ENCODE measurements around the gene KDM5A.
"Not testable (repeated sequence)": the region's sequence is repeated elsewhere in the genome, so short reads cannot be mapped to it uniquely, and the experiment has no call there.

KDM5A gene

DNA sequence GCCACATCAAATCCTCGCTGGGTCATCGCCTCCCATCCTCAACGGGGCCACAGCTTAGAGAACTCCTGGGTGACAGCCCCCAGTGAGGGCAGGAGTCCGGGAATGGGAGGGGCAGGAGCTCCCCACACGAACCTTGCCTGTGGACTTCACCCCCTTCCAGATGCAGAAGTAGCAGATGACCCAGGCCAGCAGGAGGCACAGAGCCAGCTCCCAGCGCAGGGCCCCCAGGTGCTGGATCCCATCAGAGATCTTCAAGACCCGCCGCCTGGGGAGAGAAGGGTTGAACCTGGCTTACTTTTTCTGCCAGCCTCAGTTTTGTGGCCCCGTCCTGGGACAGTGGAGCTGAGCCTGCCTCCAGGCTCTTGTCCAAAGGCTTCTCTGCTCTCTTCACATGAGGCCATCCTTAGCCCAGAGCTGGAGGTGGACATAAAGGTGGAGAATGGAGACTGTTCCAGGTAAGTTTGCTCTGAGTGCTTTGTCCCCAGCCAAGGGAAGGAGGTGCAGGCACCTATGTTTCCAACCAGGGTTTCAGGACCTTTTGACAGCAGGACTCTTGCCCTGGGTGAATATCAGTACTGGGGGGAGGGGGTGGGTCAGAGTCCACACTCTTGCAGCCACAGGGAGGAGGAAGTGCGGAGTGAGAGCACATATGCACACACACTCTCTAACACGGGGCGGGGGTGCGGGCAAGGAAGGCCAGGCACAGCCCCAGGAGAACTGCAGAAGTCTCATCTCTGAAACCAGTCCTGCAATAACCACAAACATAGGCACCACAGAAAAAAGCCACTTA lies 151.9 kb downstream of the KDM5A start:
- DNase-seq, result no peak

DNA sequence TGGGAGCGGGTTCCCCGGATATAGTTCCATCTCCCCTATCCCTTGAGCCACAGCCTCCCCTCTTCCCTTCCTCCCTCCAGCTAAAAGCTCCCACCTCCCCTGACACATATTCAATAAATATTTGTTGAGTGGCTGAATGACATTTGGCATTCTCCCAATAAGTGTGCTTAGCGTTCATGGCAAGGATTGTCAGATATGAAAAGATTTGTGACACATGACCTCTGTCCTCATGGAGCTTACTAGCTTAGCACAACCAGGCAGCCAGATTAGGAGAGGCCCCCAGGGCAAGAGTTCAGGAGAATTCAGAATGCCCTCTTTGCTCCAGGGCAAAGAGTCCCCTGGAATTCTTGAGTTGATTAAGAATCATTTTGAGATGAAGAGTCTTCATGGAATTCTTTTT lies 152.7 kb downstream of the KDM5A start:
- no peak for DNase-seq

DNA sequence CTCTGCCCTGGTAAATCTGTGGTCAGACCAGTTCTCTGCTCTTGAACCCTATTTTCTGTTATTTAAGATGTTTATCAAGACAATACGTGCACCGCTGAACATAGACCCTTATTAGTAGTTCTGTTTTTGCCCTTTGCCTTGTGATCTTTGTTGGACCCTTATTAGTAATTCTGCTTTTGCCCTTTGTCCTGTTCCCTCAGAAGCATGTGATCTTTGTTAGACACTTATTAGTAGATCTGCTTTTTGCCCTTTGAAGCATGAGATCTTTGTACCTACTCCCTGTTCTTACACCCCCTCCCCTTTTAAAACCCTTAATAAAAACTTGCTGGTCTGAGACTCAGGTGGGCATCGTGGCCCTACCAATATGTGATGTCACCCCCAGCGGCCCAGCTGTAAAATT lies 153.2 kb downstream of the KDM5A start:
- DNase-seq, result not testable (repeated sequence)

DNA sequence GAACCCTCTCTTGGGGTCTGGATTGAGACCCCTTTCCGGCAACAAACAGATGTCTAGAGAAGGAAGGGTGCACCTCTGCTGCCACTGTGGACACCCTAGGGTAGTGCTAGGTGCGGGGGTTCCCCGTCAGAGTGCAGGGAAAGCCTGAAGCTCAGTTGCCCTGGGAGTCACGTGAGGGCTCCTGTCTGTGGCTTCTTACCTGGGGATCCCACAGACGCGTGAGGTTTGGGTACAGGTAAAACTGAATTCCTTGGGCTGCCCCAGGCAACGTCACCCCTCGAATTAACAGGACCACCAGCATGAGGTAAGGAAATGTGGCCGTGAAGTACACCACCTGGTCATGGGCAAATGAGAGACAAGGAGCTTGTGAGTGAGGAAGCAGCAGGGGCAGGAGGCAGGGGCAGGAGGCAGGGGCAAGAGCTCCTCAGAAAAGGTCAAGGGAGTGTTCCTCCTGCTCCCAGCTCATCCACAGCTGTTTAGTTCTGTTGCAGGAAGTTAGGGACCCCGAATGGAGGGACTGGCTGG lies 154.2 kb downstream of the KDM5A start:
- no peak for DNase-seq

DNA sequence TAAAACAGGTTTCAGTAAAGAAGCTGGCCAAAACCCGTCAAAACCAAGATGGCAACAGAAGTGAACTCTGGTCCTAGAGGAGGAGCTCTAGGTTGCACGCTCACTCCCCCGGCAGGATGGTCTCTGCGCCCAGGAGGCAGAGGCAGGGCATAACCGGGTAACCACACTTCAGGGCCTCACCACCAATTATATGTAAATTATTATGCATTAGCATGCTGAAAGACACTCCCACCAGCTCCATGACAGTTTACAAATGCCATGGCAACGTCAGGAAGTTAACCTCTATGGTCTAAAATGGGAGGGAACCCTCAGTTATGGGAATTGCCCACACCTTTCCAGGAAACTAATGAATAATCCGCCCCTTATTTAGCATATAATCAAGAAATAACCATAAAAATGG lies 155.1 kb downstream of the KDM5A start:
- no peak for DNase-seq

DNA sequence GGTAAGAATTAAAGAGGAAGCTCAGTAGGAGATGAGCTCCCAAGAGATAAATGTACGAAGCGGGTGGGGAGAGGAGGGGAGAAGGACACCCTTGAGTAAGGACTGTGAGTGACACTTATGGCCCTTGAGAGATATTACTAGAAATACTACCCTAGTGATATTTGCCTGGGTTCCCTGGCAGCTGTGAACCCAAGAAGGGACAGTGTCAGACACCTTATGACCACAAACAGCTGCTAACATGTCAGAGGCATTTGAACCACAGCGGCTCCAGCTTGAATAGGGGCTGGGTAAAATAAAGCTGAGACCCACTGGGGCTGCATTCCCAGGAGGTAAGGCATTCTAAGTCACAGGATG lies 155.5 kb downstream of the KDM5A start:
- no peak for DNase-seq

DNA sequence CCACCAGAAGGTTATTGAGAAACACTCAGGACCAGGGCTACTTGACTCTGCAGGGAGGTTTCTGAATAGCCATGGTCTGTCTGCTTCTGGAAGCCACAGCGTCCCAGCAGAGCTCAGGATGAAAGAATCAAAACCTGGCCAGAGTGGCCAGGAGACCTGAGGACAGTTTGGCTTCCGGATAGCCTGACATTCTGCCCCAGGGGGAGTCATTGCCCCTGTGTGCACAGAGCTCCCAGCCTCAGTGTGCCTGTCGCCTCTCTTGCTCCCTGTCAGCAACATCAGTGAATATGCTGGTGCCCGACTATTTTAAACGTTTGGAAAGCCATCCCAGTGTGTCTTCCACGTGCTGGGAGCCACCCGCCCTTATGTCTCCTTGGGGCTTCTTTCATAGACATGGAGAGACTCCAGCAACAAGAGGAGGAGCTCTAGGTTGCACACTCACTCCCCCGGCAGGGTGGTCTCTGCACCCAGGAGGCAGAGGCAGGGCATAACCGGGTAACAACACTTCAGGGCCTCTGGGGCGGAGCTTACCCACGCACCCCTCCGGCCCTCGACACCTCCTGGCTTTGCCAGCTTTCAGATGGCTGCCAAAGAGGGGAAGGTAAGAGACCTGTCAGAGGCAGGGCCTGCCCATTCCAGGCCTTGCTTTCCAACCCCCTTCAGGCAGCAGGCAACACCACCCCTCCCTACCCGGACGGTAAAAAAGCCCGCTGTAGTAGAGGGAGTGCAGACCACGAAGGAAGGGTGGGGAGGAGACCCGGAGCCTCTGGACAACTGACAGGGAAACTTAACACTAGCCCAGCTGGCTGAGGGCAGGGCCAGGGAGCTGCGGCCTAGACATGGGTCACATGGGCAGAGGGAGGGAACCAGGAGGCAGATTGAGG lies 156.1 kb downstream of the KDM5A start:
- DNase-seq, result no peak

DNA sequence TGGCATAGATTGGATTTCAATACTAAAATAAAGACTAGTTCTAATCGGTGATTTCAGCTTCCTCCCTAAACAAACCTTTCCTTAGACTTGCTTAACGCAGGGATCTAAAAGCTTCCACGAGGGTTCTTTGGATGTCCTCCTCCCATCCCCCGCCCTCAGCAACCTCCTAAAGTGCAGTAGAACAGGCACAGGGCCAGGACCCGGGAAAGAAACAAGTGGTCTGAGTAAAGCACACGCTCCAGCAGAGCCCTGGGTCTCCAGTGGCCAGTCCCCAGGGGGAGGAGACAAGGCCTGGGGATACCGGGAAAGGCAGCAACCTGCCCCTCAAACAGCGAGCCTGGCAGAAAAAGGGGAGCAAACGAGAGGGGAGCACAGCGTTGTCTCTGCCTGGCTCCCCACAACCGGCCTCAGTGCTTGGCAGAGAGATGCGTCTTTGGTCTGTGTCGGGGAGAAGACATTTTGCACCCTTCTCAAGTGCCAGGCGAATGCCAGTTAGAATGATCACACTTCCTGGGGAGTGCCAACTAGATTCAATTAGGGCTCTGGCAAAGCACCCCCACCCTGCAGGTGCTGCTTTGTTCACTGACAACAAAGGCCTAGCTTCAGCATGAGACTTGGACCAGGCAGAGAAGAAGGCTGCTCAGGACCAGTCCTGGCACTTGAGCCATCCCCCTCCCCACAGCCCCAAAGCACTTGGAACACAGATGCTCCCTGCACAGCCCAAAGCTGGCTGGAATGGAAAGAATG lies 158.0 kb downstream of the KDM5A start:
- no peak for DNase-seq

Data from activated CD4-positive, alpha-beta T cell treated with anti-CD3 and anti-CD28 coated beads, Interleukin-2, amount 50 U/mL, for 1 hour (primary cell).